Measurements from ENCODE around the gene OR6K6.

The OR6K6 gene

DNA sequence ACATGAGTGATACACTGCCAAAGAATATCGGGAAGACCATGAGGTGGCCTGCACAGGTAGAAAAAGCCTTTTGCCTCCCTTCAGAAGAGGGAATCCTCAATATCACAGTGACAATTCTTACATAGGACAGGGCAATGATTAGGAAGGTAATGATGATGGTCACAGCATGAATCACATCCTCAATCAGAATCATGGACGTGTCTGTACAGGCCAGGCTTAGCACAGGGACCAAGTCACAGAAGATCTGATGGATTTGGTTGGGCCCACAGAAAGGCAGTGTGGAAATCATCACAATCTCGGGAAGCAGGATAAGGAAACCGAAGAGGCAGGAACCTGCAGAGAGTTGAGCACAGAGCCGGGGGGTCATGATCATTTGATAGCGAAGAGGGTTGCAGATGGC is 37.2 kb upstream of the OR6K6 start:
- TF ChIP-seq TAF1 (IDR thresholded peaks at IDR 0.05; ENCODE audit: borderline replicate concordance, insufficient read depth, low read length) = no peak
- TF ChIP-seq SIN3A (IDR thresholded peaks at IDR 0.05; ENCODE audit: borderline replicate concordance, insufficient read depth, low read length) = no peak
- TF ChIP-seq, protein P1, sequence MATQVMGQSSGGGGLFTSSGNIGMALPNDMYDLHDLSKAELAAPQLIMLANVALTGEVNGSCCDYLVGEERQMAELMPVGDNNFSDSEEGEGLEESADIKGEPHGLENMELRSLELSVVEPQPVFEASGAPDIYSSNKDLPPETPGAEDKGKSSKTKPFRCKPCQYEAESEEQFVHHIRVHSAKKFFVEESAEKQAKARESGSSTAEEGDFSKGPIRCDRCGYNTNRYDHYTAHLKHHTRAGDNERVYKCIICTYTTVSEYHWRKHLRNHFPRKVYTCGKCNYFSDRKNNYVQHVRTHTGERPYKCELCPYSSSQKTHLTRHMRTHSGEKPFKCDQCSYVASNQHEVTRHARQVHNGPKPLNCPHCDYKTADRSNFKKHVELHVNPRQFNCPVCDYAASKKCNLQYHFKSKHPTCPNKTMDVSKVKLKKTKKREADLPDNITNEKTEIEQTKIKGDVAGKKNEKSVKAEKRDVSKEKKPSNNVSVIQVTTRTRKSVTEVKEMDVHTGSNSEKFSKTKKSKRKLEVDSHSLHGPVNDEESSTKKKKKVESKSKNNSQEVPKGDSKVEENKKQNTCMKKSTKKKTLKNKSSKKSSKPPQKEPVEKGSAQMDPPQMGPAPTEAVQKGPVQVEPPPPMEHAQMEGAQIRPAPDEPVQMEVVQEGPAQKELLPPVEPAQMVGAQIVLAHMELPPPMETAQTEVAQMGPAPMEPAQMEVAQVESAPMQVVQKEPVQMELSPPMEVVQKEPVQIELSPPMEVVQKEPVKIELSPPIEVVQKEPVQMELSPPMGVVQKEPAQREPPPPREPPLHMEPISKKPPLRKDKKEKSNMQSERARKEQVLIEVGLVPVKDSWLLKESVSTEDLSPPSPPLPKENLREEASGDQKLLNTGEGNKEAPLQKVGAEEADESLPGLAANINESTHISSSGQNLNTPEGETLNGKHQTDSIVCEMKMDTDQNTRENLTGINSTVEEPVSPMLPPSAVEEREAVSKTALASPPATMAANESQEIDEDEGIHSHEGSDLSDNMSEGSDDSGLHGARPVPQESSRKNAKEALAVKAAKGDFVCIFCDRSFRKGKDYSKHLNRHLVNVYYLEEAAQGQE (IDR thresholded peaks at IDR 0.05; ENCODE audit: insufficient read depth in 1 of 2, low read depth in 2 of 2, low read length in 2 of 2) = no peak
- no peak for TF ChIP-seq POLR2AphosphoS5 (IDR thresholded peaks at IDR 0.05; ENCODE audit: low read depth, low read length)
- TF ChIP-seq FOXP2 (optimal IDR thresholded peaks at IDR 0.05; ENCODE audit: borderline replicate concordance, extremely low read depth, extremely low read length, insufficient read depth) = no peak

DNA sequence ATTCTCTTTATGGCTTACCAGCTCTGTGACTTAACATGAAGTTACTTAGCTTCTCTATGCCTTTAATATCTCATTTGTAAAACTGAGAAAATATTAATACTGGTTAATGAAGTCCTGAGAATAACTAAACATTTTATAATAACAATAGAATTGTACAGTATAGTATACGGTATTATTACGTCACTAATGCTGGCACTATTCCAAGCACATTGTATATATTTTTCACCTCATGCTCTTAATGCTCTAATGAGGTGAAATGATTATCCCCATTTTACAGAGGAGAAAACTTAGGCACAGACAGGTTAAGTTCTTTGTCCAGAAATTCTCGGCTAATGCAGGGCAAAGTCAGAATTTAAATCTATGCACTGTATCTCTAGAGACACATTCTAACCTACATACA is 34.9 kb upstream of the OR6K6 start:
- TF ChIP-seq, protein P1 (IDR thresholded peaks at IDR 0.05; ENCODE audit: insufficient read depth in 1 of 2, low read depth in 2 of 2, low read length in 2 of 2) = no peak
- no peak for TF ChIP-seq POLR2AphosphoS5 (IDR thresholded peaks at IDR 0.05; ENCODE audit: low read depth, low read length)
- no peak for TF ChIP-seq TAF1 (IDR thresholded peaks at IDR 0.05; ENCODE audit: borderline replicate concordance, insufficient read depth, low read length)
- TF ChIP-seq SIN3A (IDR thresholded peaks at IDR 0.05; ENCODE audit: borderline replicate concordance, insufficient read depth, low read length) = no peak
- TF ChIP-seq FOXP2 (optimal IDR thresholded peaks at IDR 0.05; ENCODE audit: borderline replicate concordance, extremely low read depth, extremely low read length, insufficient read depth) = no peak

DNA sequence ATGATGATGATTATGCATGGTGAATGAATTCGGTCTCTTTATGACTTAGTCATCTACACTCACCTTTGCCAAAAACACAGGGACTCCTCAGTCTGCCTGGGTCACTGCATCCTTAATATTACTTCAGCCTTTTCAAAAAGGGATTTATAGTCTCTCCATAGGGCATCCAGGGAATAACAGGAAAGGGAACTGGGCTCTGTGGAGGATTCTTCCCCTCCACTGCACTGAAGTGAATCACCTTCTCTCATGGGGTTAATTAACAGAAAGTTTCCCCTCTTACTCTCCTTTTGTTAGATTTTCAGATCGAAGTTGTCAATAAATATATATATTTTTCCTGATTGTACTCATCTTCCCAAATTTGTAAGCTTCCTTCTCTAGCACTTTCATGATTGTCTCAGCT is 33.9 kb upstream of the OR6K6 start, which contains the start of gene OR6K3:
Gene OR6K3, minus strand, starts transcription at position 101 of the 400 bp plus-strand sequence. CDS start 2,605 bp downstream, outside the sequence.
- TF ChIP-seq POLR2AphosphoS5 (IDR thresholded peaks at IDR 0.05; ENCODE audit: low read depth, low read length) (no peak), TAF1 (IDR thresholded peaks at IDR 0.05; ENCODE audit: borderline replicate concordance, insufficient read depth, low read length) (no peak), SIN3A (IDR thresholded peaks at IDR 0.05; ENCODE audit: borderline replicate concordance, insufficient read depth, low read length) (no peak)
- TF ChIP-seq, protein P1 (IDR thresholded peaks at IDR 0.05; ENCODE audit: insufficient read depth in 1 of 2, low read depth in 2 of 2, low read length in 2 of 2) = no peak

DNA sequence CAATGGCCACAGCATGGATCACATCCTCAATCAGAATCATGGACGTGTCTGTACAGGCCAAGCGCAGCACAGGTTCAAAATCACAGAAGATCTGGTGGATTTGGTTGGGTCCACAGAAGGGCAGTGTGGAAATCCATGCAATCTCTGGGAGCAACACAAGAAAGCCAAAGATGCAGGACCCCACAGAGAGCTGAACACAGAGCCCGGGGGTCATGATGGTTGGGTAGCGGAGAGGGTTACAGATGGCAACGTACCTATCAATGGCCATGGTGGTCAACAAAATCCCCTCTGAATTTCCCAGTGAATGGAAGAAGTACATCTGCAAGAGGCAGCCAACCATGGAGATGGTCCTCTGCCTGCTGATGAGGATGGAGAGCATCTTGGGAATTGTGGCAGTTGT is 30.1 kb upstream of the OR6K6 start:
- TF ChIP-seq TAF1 (IDR thresholded peaks at IDR 0.05; ENCODE audit: borderline replicate concordance, insufficient read depth, low read length) (no peak), POLR2AphosphoS5 (IDR thresholded peaks at IDR 0.05; ENCODE audit: low read depth, low read length) (no peak), SIN3A (IDR thresholded peaks at IDR 0.05; ENCODE audit: borderline replicate concordance, insufficient read depth, low read length) (no peak), FOXP2 (optimal IDR thresholded peaks at IDR 0.05; ENCODE audit: borderline replicate concordance, extremely low read depth, extremely low read length, insufficient read depth) (no peak)
- TF ChIP-seq, protein P1 (IDR thresholded peaks at IDR 0.05; ENCODE audit: insufficient read depth in 1 of 2, low read depth in 2 of 2, low read length in 2 of 2) = no peak

Measured in PFSK-1 (cell line).